ENCODE results near the gene SLC12A7.

SLC12A7 gene

GRCh38 chr5:1125030-1125357, 13.1 kb upstream of the SLC12A7 start:
- H3K36me3 ChIP-seq (ENCODE audit: control insufficient read depth, insufficient read depth, low read length), result no peaks in the 10 kb centered on the region
- no peak overlapping the region for H3K27ac ChIP-seq (ENCODE audit: insufficient read depth, low read depth, low read length, poor library complexity, severe bottlenecking)
- H3K4me1 ChIP-seq (ENCODE audit: control insufficient read depth, insufficient read depth, low read length), result no peaks in the 10 kb centered on the region
- WGBS, 2 experiments, result 76 to 84% methylated on average over 6 of the region's 6 CpGs
- no peaks in the 10 kb centered on the region for H3K27me3 ChIP-seq (ENCODE audit: control insufficient read depth, insufficient read depth, low read length, poor library complexity, severe bottlenecking)
- no peaks in the 10 kb centered on the region for H3K9me3 ChIP-seq (ENCODE audit: control insufficient read depth, low read length)
- H3K4me3 ChIP-seq (ENCODE audit: insufficient read depth, low read depth, low read length), result no peak overlapping the region

GRCh38 chr5:1124205-1125029, 12.6 kb upstream of the SLC12A7 start:
- Histone ChIP-seq H3K4me3 (ENCODE audit: insufficient read depth, low read depth, low read length) (no peak overlapping the region), H3K9me3 (ENCODE audit: control insufficient read depth, low read length) (no peaks in the 10 kb centered on the region), H3K27me3 (ENCODE audit: control insufficient read depth, insufficient read depth, low read length, poor library complexity, severe bottlenecking) (no peaks in the 10 kb centered on the region), H3K27ac (ENCODE audit: insufficient read depth, low read depth, low read length, poor library complexity, severe bottlenecking) (no peak overlapping the region), H3K36me3 (ENCODE audit: control insufficient read depth, insufficient read depth, low read length) (no peaks in the 10 kb centered on the region), H3K4me1 (ENCODE audit: control insufficient read depth, insufficient read depth, low read length) (no peaks in the 10 kb centered on the region)
- 95% methylated on average over 27 of the region's 27 CpGs for WGBS, 2 experiments

DNA sequence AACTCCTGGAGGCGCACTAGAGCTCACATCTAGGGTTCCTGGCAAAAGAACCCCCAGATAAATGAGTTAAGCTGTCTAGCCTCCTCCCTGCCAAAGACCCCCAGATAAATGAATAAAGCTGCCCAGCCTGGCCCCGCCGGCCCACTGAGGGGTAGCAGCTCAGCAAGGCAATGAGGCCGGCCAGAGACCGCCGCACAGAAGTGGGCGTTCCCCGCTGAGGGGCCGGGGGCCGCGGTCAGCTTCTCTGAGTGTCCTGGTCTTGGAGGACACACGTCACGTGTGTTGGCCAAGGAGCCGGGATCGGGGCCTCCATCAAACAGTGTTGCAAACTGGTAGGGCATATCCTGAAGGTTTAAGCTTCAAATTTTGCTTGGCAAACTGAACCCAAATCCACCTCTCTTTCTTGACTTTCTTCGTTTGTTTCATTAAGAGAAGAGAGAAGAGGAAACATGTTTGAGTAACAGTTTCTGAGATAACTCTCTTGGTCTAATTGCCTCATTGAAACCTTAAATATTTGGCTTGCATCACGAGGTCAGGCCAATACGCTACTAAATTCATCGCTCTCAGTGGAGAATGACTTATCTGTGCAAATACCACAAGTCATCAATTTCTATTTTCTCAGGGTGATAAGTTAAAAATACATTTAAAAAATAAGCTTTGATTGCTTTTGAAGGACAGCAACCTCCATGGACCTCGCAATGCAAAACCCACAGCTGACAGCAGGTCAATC, 11.7 kb upstream of the SLC12A7 start:
- no peak overlapping the region for H3K27ac ChIP-seq (ENCODE audit: insufficient read depth, low read depth, low read length, poor library complexity, severe bottlenecking)
- WGBS, 2 experiments, result 95 to 96% methylated on average over 20 of the region's 20 CpGs
- no peak overlapping the region for H3K4me3 ChIP-seq (ENCODE audit: insufficient read depth, low read depth, low read length)

GRCh38 chr5:1122511-1123294, 10.8 kb upstream of the SLC12A7 start:
- H3K9me3 ChIP-seq (ENCODE audit: control insufficient read depth, low read length), result no peaks in the 10 kb centered on the region
- peaks cover 11% of the 10 kb centered on the region for H3K4me1 ChIP-seq (ENCODE audit: control insufficient read depth, insufficient read depth, low read length)
- WGBS, 2 experiments, result 94 to 95% methylated on average over 34 of the region's 34 CpGs

More for the DNA sequence above, 11.7 kb upstream of the SLC12A7 start:
- Histone ChIP-seq H3K4me1 (ENCODE audit: control insufficient read depth, insufficient read depth, low read length) (peaks cover 6% of the 10 kb centered on the region), H3K36me3 (ENCODE audit: control insufficient read depth, insufficient read depth, low read length) (no peaks in the 10 kb centered on the region), H3K27me3 (ENCODE audit: control insufficient read depth, insufficient read depth, low read length, poor library complexity, severe bottlenecking) (no peaks in the 10 kb centered on the region), H3K9me3 (ENCODE audit: control insufficient read depth, low read length) (no peaks in the 10 kb centered on the region)

DNA sequence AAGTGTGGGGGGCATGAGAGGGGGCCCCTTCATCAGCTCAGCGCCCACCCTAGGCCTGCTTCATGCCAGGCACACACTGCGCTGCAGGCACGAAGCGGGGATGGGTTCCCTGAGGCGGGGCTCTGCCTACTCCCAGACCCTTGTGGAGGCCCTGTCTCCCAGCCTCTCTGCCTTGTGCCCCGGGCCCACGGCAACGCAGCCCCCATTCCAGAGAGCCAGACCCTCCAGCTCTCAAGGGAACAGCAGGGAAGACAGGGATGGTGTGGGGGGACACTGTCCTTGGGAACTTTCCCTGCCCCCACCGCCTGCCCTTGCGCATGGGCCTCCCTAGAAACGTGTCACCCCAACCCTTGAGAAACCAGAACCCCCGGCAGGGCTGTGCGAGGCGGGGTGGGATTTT, 10.0 kb upstream of the SLC12A7 start:
- Histone ChIP-seq H3K36me3 (ENCODE audit: control insufficient read depth, insufficient read depth, low read length) (no peaks in the 10 kb centered on the region), H3K27me3 (ENCODE audit: control insufficient read depth, insufficient read depth, low read length, poor library complexity, severe bottlenecking) (no peaks in the 10 kb centered on the region), H3K9me3 (ENCODE audit: control insufficient read depth, low read length) (no peaks in the 10 kb centered on the region), H3K4me3 (ENCODE audit: insufficient read depth, low read depth, low read length) (no peak overlapping the region), H3K27ac (ENCODE audit: insufficient read depth, low read depth, low read length, poor library complexity, severe bottlenecking) (no peak overlapping the region), H3K4me1 (ENCODE audit: control insufficient read depth, insufficient read depth, low read length) (peaks cover 15% of the 10 kb centered on the region)
- 95% methylated on average over 14 of the region's 14 CpGs for WGBS, 2 experiments

More at GRCh38 chr5:1122511-1123294, 10.8 kb upstream of the SLC12A7 start:
- Histone ChIP-seq H3K36me3 (ENCODE audit: control insufficient read depth, insufficient read depth, low read length) (no peaks in the 10 kb centered on the region), H3K27ac (ENCODE audit: insufficient read depth, low read depth, low read length, poor library complexity, severe bottlenecking) (no peak overlapping the region), H3K27me3 (ENCODE audit: control insufficient read depth, insufficient read depth, low read length, poor library complexity, severe bottlenecking) (no peaks in the 10 kb centered on the region), H3K4me3 (ENCODE audit: insufficient read depth, low read depth, low read length) (no peak overlapping the region)

GRCh38 chr5:1121044-1121443, 9.2 kb upstream of the SLC12A7 start:
- no peak overlapping the region for H3K4me3 ChIP-seq (ENCODE audit: insufficient read depth, low read depth, low read length)
- H3K27ac ChIP-seq (ENCODE audit: insufficient read depth, low read depth, low read length, poor library complexity, severe bottlenecking), result no peak overlapping the region
- H3K27me3 ChIP-seq (ENCODE audit: control insufficient read depth, insufficient read depth, low read length, poor library complexity, severe bottlenecking), result no peaks in the 10 kb centered on the region
- peaks cover 15% of the 10 kb centered on the region for H3K4me1 ChIP-seq (ENCODE audit: control insufficient read depth, insufficient read depth, low read length)
- no peaks in the 10 kb centered on the region for H3K9me3 ChIP-seq (ENCODE audit: control insufficient read depth, low read length)
- 89 to 91% methylated on average over 14 of the region's 14 CpGs for WGBS, 2 experiments
- no peaks in the 10 kb centered on the region for H3K36me3 ChIP-seq (ENCODE audit: control insufficient read depth, insufficient read depth, low read length)

DNA sequence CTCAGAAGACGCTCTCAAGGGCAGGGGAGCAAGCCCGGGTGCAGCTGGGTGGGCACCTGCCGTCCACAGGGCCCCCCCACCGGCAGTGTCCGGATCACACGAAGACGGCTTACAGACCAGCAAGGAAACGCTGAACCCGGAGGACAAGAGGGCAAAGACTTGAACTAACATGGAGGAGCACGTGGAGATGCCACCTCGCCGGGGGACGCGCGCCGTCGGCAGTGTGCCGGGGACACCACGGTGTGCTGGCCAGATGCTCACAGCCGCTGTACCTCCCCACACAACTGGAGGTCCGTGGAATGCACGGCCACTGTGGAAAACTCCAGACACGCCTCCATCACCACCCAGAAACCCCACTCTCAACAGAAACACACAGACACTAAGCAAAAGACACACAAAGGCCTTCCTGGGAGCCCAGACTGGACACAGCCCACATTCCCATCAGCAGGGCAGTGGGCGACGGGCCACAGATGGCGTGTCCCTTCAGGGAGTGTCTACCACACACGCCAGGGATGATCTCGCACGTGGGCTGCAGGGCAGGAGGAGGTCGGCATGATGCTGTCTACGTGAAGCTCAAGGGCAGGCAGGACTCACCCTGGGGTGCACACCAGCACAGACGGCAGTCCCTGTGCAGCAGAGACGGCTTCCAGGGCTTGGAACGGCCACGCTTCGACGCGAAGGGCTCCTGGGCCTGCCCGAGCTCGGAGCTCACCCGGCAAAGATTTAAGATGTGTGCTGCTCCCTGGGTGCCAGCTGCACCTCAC, 8.6 kb upstream of the SLC12A7 start:
- WGBS, 2 experiments, result 92% methylated on average over 41 of the region's 41 CpGs
- H3K27me3 ChIP-seq (ENCODE audit: control insufficient read depth, insufficient read depth, low read length, poor library complexity, severe bottlenecking), result no peaks in the 10 kb centered on the region

DNA sequence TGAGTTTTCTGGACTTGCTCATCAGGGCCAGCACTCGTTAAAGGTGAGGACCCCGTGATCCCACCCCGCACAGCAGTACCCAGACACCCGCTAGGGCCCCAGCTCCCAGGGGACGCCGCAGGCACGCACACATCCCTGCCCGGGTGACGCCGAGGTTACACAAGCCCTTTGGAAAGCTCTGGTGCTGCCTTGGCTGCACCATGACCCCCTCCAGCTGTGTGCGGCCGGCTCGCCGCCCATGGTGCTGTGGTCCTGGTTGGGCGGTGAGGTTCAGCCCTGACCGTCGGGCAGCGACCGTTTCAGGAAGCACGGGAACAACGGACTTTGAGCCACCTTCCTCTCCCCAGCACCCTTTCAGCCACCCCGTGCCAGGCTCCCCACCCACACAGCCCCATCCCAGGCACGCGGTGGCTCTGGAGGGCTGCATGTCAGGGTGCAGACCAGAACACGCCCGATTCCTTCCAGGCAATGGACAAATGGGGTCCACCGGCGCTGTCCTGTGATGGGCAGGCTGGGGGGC, 7.5 kb upstream of the SLC12A7 start:
- H3K4me1 ChIP-seq (ENCODE audit: control insufficient read depth, insufficient read depth, low read length), result peaks cover 15% of the 10 kb centered on the region
- no peak overlapping the region for H3K4me3 ChIP-seq (ENCODE audit: insufficient read depth, low read depth, low read length)
- H3K36me3 ChIP-seq (ENCODE audit: control insufficient read depth, insufficient read depth, low read length), result no peaks in the 10 kb centered on the region
- 93 to 96% methylated on average over 28 of the region's 28 CpGs for WGBS, 2 experiments
- no peaks in the 10 kb centered on the region for H3K27me3 ChIP-seq (ENCODE audit: control insufficient read depth, insufficient read depth, low read length, poor library complexity, severe bottlenecking)
- H3K27ac ChIP-seq (ENCODE audit: insufficient read depth, low read depth, low read length, poor library complexity, severe bottlenecking), result no peak overlapping the region
- no peaks in the 10 kb centered on the region for H3K9me3 ChIP-seq (ENCODE audit: control insufficient read depth, low read length)

More for the DNA sequence above, 8.6 kb upstream of the SLC12A7 start:
- Histone ChIP-seq H3K4me1 (ENCODE audit: control insufficient read depth, insufficient read depth, low read length) (peaks cover 15% of the 10 kb centered on the region), H3K27ac (ENCODE audit: insufficient read depth, low read depth, low read length, poor library complexity, severe bottlenecking) (no peak overlapping the region), H3K4me3 (ENCODE audit: insufficient read depth, low read depth, low read length) (no peak overlapping the region), H3K36me3 (ENCODE audit: control insufficient read depth, insufficient read depth, low read length) (no peaks in the 10 kb centered on the region), H3K9me3 (ENCODE audit: control insufficient read depth, low read length) (no peaks in the 10 kb centered on the region)

DNA sequence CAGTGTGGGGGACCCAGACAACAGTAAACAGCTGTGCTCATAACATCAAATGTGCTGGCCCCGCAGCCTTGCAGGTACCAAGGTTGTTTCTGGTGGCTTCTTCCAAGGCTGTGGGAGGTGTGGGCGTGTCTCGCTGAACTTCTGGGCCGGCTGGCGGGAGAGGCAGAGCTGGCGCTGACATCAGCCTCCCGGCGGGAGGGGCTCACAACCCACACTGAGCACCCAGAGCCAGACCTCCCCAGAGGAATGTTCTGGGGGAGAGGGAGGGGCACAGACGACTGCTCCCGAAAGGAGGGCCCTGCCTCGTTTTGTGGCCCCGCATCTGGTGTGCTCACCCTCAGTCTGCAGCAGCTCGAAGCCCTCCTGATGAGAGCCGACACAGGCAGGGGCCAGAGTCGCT, 6.9 kb upstream of the SLC12A7 start:
- H3K9me3 ChIP-seq (ENCODE audit: control insufficient read depth, low read length), result no peaks in the 10 kb centered on the region
- no peak overlapping the region for H3K4me3 ChIP-seq (ENCODE audit: insufficient read depth, low read depth, low read length)
- no peak overlapping the region for H3K27ac ChIP-seq (ENCODE audit: insufficient read depth, low read depth, low read length, poor library complexity, severe bottlenecking)
- H3K4me1 ChIP-seq (ENCODE audit: control insufficient read depth, insufficient read depth, low read length), result peaks cover 15% of the 10 kb centered on the region
- no peaks in the 10 kb centered on the region for H3K27me3 ChIP-seq (ENCODE audit: control insufficient read depth, insufficient read depth, low read length, poor library complexity, severe bottlenecking)
- H3K36me3 ChIP-seq (ENCODE audit: control insufficient read depth, insufficient read depth, low read length), result no peaks in the 10 kb centered on the region
- 51 to 52% methylated on average over 14 to 15 of the region's 15 CpGs for WGBS, 2 experiments
